Esophagus squamous epithelium (tissue), 4 donors: ENCODE measurements around the gene CA14.

ENCODE experiments used
- CTCF ChIP-seq, 6 experiments: fragments of 450-650 bp in 4 of 6; fragments of 200-600 bp in 2 of 6; sonication (generic) in 2 of 6; IDR thresholded peaks; one replicate each; pipeline ENCODE4 v1.5.1; 2016 to 2019; ENCODE audit warnings: antibody characterized with exemption in 6 of 6, mild to moderate bottlenecking in 4 of 6, moderate library complexity in 4 of 6
- POLR2A ChIP-seq, 4 donors: fragments of 450-650 bp; IDR thresholded peaks; one replicate each; pipeline ENCODE4 v1.6.1; 2017; ENCODE audit warnings: antibody characterized with exemption in 4 of 4, mild to moderate bottlenecking in 4 of 4, moderate library complexity in 3 of 4

- TF ChIP-seq CTCF (IDR thresholded peaks at IDR 0.05), result no peak
- no peak for TF ChIP-seq POLR2A (IDR thresholded peaks at IDR 0.05)
These were observed 31.2 kb downstream of the CA14 start for GRCh38 chr1:150288822-150289221.
